NK-92 (cell line): ENCODE data around the gene SIT1.
"Not testable (repeated sequence)": the region's sequence is repeated elsewhere in the genome, so short reads cannot be mapped to it uniquely, and the experiment has no call there.

ENCODE experiments used
- DNase-seq: peaks from one replicate; lab custom pipeline; 2025; ENCODE audit not compliant: unreplicated experiment; lab: John Stamatoyannopoulos, UW

The SIT1 gene

GRCh38 chr9:35638751-35639150 is 12.0 kb downstream of the SIT1 start:
- DNase-seq, result not testable (repeated sequence)

GRCh38 chr9:35637427-35637955 is 13.2 kb downstream of the SIT1 start:
- DNase-seq, result not testable (repeated sequence)

GRCh38 chr9:35636877-35637246 is 13.9 kb downstream of the SIT1 start:
- DNase-seq, result not testable (repeated sequence)

- DNase-seq, result no peak
Observed at GRCh38 chr9:35636135-35636876, 14.4 kb downstream of the SIT1 start.

- no peak for DNase-seq
Observed at GRCh38 chr9:35635730-35636129, 15.0 kb downstream of the SIT1 start.

GRCh38 chr9:35629597-35629996 is 21.1 kb downstream of the SIT1 start:
- DNase-seq, result no peak

- no peak for DNase-seq
Observed at GRCh38 chr9:35628389-35628991, 22.2 kb downstream of the SIT1 start.

GRCh38 chr9:35627575-35627974 is 23.2 kb downstream of the SIT1 start:
- no peak for DNase-seq

- DNase-seq, result no peak
Observed at GRCh38 chr9:35619800-35620158, 31.0 kb downstream of the SIT1 start.

GRCh38 chr9:35618854-35619799 is 31.6 kb downstream of the SIT1 start:
- DNase-seq, result no peak

- no peak for DNase-seq
Observed at GRCh38 chr9:35618325-35618727, 32.4 kb downstream of the SIT1 start, which contains the start of gene CD72. Gene CD72 (minus strand): TSS chr9:35618413. CDS start chr9:35618303, 110 bp downstream.

GRCh38 chr9:35617548-35617947 is 33.2 kb downstream of the SIT1 start:
- DNase-seq, result no peak

GRCh38 chr9:35616681-35617459 is 33.9 kb downstream of the SIT1 start:
- no peak for DNase-seq

GRCh38 chr9:35615981-35616680 is 34.6 kb downstream of the SIT1 start:
- DNase-seq, result no peak

- no peak for DNase-seq
Observed at GRCh38 chr9:35612843-35613242, 37.9 kb downstream of the SIT1 start.

GRCh38 chr9:35612066-35612465 is 38.7 kb downstream of the SIT1 start:
- not testable (repeated sequence) for DNase-seq

GRCh38 chr9:35611230-35611797 is 39.4 kb downstream of the SIT1 start:
- no peak for DNase-seq

- DNase-seq, result no peak
Observed at GRCh38 chr9:35609820-35610163, 40.9 kb downstream of the SIT1 start.

GRCh38 chr9:35609001-35609819 is 41.5 kb downstream of the SIT1 start:
- no peak for DNase-seq
